ENCODE measurements around the gene MAP3K21. TPM values are rescaled to one million over a fixed set of nuclear protein-coding genes. Genes with fewer than 3 reads are reported as not detected.

MAP3K21 gene
- total and polyA plus RNA-seq, 9 of the 15 experiments (the other 6 are each of a cell fraction or from before 2014, with no cell fraction given), result 0.23 to 0.86 (median 0.49) TPM

- no peaks in the 10 kb centered on the region; a peak in 1 of 5 replicates for H3K4me1 ChIP-seq (replicated peaks in 1 of 2; ENCODE audit: control insufficient read depth in 2 of 2, insufficient read depth in 2 of 2, low read length in 2 of 2)
- in situ Hi-C loops (cut with MboI) (loop anchor here (10.0 kb wide), 1 partner anchor 633 kb away; no protein-coding TSS in a partner anchor), intact Hi-C loops (cut with micrococcal nuclease) (no loop called here)
- H3K27ac ChIP-seq (ENCODE audit: extremely low read depth, low read depth, low read length), result no peak overlapping the region
- WGBS (ENCODE audit: insufficient coverage, low coverage, missing lambda C conversion rate), result 10% methylated on average over 3 of the region's 3 CpGs
- CTCF ChIA-PET (ENCODE audit: low intra/inter-chr PET ratio), result no interaction called here
- H3K9me1 ChIP-seq (ENCODE audit: control insufficient read depth, insufficient read depth, low read length), result no peaks in the 10 kb centered on the region
- ATAC-seq (no peak), DNase-seq (ENCODE audit: extremely low read depth in 1 of 4, low spot score in 3 of 4) (no peak), FAIRE-seq (no peak)
- H3K79me2 ChIP-seq (ENCODE audit: control insufficient read depth, insufficient read depth, low read length), result no peaks in the 10 kb centered on the region
- H3K36me3 ChIP-seq (ENCODE audit: control insufficient read depth, insufficient read depth, low read length), result no peaks in the 10 kb centered on the region
- H2AFZ ChIP-seq (ENCODE audit: low read depth, low read length), result no peak overlapping the region
- H3K4me2 ChIP-seq (ENCODE audit: insufficient read depth, low read length), result no peak overlapping the region
- no peaks in the 10 kb centered on the region for H3K27me3 ChIP-seq (ENCODE audit: control insufficient read depth in 2 of 2, insufficient read depth in 2 of 2, low read length in 2 of 2)
- TF ChIP-seq, protein P1, sequence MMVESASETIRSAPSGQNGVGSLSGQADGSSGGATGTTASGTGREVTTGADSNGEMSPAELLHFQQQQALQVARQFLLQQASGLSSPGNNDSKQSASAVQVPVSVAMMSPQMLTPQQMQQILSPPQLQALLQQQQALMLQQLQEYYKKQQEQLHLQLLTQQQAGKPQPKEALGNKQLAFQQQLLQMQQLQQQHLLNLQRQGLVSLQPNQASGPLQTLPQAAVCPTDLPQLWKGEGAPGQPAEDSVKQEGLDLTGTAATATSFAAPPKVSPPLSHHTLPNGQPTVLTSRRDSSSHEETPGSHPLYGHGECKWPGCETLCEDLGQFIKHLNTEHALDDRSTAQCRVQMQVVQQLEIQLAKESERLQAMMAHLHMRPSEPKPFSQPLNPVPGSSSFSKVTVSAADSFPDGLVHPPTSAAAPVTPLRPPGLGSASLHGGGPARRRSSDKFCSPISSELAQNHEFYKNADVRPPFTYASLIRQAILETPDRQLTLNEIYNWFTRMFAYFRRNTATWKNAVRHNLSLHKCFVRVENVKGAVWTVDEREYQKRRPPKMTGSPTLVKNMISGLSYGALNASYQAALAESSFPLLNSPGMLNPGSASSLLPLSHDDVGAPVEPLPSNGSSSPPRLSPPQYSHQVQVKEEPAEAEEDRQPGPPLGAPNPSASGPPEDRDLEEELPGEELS (CRISPR knock-in tag; IDR thresholded peaks at IDR 0.05; ENCODE audit: borderline replicate concordance), result no peak
- TF ChIP-seq ZNF146 (CRISPR knock-in tag; IDR thresholded peaks at IDR 0.05; ENCODE audit: unreplicated experiment), result peak; percentile 37
- no peak for TF ChIP-seq CEBPG (CRISPR knock-in tag; IDR thresholded peaks at IDR 0.05)
- TF ChIP-seq CEBPG (tag; conservative IDR thresholded peaks at IDR 0.05 in 1 of 2, IDR thresholded peaks at IDR 0.05 in 1 of 2), result peak in 1 of 2 experiments; percentile 79; a peak in 2 of 4 replicates
- TF ChIP-seq E4F1 (CRISPR knock-in tag; IDR thresholded peaks at IDR 0.05; ENCODE audit: borderline replicate concordance), result no peak
- peak; percentile 38 for TF ChIP-seq RBM25 (IDR thresholded peaks at IDR 0.05; ENCODE audit: low read depth, low read length, severe bottlenecking)
- no peaks in the 10 kb centered on the region for H3K9me3 ChIP-seq (replicated peaks; ENCODE audit: control insufficient read depth, insufficient read depth, low read depth, low read length)
- H3K4me3 ChIP-seq, result no peak overlapping the region
- no peaks in the 10 kb centered on the region for H4K20me1 ChIP-seq (replicated peaks; ENCODE audit: control insufficient read depth, insufficient read depth, low read length)
- H3K9ac ChIP-seq (ENCODE audit: insufficient read depth in 1 of 2, low read depth in 2 of 2, low read length in 2 of 2), result no peak overlapping the region
- BruUV-seq (replicated peaks), result no TSS peak
- POLR2A ChIA-PET, result no interaction called here
Observed at GRCh38 chr1:233431753-233432403, 104.4 kb downstream of the MAP3K21 start.
